GM19324 (cell line): ENCODE data around the gene MYH7.

Source experiments
- ATAC-seq: cut with Tn5 transposase; IDR thresholded peaks from one replicate; pipeline ENCODE4 v1.9.1; 2021; ENCODE audit warnings: mild to moderate bottlenecking, moderate library complexity; ENCODE audit not compliant: unreplicated experiment, low FRiP score

Gene MYH7

GRCh38 chr14:23449314-23449713, 13.9 kb upstream of the MYH7 start:
- ATAC-seq = no peak

DNA sequence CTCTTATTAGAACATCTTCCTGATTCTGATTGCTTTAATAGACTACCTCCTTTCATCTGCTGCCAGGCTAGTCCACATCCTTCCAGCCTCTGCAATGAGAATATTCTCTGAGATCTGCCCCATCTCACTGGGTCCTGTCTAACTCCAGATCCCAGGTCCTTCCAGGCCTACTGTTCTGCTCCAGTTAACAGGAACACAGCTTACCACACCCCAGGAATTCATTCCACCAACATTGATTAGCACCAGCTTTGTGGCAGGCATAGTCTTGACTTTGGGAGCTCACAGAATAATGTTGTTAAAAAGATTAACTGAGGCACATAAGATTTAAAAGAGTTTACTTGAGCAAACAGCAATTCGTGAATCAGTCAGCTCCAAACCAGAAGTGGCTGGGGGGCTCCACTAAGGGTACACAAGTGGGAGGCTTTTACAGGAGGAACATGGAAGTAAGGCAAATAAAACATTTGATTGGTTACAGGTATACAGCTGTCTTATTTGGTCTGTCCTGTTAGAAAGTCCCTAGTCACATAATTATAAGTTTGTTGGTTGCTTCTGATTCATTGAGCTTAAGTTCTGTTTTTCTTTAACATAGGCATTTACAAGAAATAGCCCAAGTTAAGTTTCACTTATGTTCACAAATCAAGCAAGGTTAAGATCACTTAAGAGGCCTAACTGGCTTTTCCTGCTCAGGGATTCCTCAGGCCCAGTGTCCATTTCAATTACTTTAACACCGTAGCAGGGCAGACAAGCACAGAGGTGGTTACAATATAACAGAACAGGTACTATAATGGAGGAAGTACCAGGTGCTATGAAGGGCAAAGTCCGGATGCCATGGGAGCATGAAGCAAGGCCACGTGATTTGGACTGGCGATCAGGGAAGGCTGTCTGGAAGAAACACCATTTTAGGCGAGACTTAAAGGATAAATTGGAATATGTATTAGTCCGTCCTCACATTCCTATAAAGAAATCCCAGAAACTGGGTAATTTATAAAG, 12.2 kb upstream of the MYH7 start:
- no peak for ATAC-seq

DNA sequence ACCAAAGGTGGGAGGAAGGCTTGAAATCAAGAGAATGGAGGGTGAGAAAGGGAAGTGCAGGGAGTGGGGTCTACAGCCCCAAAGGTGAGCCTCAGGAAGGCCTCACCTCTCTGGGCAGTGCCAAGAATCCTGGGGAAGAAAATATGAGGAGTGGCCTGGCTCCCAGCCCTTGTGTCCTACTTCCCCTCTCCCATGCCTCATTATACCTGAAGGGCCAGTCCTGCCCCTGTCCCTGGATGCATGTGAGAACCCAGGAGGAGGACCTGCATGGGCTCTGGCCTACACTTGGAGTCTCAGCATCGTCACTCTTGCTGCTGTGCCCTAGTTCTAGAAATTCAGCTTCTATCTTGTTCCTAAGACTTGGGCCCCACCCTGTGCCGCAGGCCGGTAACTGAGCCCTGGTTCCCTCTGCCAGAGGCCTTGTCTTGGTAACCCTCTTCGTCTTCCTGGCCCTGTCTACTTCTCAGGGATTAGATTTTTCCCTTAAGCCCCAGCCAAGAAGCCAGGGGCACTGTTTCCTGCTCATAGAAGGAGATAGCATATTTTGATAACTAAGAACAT, 10.9 kb upstream of the MYH7 start:
- ATAC-seq = no peak

- ATAC-seq = no peak
Observed at GRCh38 chr14:23445773-23446172, 10.3 kb upstream of the MYH7 start.

DNA sequence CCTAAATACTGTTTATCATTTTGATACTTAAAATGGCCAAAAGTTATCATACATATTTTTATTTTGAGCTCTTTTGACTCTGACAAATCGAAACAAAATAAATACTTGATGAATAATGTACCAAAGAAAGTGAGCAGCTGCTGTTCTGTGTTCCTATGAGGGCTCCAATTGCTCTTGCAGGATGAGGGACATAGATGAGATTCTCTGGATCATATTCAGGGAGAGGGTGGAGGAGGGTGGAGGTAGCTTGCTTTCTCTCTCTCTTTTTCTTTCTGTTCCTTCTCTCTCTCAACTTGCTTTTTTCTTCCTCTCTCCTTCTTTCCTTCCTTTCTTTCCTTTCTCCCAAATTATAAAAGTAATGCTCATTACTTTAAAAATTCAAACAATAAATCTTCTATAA, 8.9 kb upstream of the MYH7 start:
- no peak for ATAC-seq

- ATAC-seq = no peak
Observed at GRCh38 chr14:23443881-23444280, 8.4 kb upstream of the MYH7 start.

GRCh38 chr14:23443411-23443812, 8.0 kb upstream of the MYH7 start:
- ATAC-seq = no peak

DNA sequence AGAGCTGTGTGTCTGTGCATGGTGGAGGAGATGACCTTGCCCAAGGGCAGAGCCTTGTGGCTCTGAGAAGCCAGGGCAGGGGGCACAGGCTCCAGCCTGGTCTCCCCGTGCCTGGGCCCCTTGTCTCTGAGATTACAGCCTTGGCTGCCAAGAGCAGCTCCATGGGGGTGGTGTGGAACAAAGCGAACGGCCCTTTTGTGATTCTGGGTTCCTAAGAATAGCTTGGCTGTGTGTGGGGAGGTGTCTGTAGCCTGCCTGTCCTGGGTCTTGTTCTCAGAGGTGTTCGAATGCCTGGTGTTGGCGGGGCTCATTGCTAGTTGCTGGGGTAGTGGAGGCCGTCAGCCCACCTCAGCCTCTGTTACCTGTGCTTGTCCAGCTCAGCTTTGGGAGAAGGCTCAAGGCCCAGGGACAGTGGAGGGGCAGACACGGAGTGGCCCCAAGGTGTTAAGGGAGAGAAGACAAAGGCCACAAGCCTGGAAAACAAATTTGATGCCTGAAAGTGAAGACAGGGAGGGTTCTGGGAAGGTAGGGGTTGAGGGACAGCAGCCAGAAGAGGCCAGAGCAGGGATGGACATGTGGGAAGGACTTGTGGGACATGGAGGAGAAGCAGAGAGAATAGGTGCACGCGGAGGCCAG, 7.4 kb upstream of the MYH7 start:
- no peak for ATAC-seq

DNA sequence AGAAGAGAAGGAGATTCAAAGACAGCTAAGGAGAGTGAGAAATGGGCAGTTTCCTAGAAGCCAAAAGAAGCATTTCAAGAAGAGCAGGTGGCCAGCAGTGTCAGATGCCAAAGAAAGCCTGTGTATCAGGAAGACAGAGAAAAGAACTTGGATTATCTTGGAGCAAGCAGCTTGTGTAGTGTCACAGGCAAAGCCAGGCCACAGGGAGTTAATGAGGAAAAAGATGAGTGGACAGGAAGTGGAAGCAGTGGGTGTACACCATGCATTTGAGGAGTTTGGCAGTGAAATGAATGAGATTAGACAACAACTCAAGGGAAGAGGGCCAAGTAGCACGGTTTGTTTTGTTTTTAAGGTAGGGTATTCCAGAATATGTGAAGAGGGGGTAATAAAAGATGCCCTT, 5.6 kb upstream of the MYH7 start:
- no peak for ATAC-seq

- no peak for ATAC-seq
Observed at GRCh38 chr14:23439107-23439835, 3.8 kb upstream of the MYH7 start.

GRCh38 chr14:23438101-23438971, 2.9 kb upstream of the MYH7 start:
- ATAC-seq = no peak

DNA sequence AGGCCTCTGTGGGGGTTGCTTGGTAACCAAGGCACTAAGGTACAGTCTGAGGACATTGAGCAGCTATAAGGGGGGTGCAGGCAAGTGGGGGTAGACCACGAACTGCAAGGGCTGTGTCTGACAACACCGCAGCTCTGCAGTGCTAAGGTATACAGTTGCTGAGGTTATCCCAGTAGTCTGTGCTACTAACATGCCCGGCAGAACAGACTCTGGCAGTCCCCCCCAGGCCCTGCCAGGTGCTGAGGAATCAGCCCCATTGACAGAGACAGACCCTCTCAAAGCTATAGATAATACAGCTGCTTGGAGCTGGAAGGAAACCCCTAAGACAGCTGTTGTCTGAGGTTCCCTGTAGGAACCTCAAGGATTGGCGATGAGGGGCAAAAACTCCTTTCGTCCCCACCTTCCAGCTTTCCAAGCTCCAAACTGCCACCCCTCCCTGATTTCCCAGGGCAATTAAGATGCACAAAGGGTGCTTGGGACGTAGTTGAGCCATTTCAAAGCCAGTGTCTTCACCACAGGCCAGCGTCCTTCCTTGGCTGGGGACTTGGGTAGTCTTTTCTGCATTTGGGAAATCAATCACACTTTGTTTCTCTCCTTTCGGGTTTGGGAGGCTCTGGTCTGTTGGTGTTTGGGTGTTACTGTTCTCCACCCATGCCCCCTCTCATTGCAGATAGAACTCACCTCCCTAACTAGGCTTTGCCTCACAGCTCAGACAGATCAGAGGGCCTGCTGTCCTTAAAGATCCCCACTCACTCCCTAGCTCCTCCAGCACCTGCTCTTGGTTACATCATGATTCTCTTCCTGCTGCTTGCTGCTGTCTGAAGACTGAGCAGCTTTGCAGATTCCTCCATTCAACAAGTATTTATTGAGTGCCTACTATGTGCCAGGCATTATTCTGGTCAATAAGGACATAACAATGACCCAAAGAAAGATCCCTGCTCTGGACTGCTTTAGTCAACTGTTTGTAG, 2.0 kb upstream of the MYH7 start:
- no peak for ATAC-seq

- no peak for ATAC-seq
Observed at GRCh38 chr14:23436327-23437132, 1.1 kb upstream of the MYH7 start.

DNA sequence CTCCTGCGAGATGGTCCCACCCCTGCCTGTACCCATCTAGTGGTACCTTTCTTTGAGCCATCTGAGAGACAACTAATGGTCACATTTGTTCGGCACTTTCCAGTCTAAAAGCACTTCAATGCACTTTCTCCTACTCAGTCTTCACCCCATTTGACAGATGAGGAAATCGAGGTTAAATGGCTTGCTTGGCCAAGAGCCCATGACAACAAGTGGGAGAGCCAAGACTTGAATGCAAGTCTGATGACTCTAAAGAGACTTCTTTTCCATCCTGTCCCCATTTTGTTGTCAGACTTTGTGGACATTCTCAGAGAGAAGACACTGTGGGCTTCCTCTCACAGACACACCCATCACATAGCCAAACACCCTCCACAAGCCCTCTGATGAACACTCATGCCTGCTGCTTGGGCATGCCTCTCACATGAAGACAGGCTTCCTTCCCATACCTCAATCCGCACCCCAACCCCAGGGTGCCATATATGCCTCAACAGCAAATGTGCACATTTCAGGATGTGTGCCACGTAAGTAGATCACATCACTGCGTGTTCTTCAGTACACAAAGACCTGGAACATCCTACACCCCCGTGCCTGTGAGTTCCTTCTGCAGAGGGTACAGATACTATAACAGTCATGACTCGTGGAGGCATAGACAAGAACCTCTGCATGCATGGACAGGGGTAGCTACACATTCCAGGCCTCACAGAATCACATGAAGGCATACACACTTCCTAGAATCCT, 805 bp downstream of the MYH7 start:
- no peak for ATAC-seq

DNA sequence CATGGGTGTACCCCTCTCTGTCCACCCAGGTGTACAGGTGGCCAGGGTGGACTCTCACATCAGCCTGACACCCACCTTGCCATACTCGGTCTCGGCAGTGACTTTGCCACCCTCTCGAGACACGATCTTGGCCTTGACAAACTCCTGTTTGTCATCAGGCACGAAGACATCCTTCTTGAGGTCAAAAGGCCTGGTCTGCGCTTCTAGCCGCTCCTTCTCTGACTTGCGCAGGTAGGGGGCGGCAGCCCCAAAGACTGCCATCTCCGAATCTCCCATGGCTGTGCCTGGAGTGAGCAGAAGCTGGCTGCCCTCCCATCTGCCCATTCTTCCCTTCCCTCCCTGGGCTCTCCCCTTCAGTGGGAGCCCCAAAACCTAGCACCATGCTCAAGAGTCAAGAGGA, 2.0 kb downstream of the MYH7 start:
- no peak for ATAC-seq

DNA sequence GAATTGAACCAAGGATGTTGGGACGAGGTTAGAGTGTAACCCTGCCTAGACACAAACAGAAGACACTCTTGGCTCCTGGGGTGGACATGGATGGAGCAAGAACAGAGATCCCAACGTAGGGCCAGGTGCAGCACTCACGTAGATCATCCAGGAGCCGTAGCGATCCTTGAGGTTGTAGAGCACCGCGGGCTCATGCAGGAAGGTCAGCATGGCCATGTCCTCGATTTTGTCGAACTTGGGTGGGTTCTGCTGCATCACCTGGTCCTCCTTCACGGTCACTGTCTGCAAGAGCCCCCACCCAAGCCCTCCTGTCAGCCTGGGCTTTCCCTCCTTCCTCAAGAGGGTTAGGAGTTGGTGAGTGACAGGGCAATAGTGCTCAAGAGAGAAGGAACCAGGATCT, 2.5 kb downstream of the MYH7 start:
- ATAC-seq = no peak
